ENCODE data around the gene ZBTB37. TPM values are rescaled to one million over a fixed set of nuclear protein-coding genes. Genes with fewer than 3 reads are reported as not detected.
"Not testable (repeated sequence)": the region's sequence is repeated elsewhere in the genome, so short reads cannot be mapped to it uniquely, and the experiment has no call there.

ZBTB37 gene
- polyA plus RNA-seq, 4 donors, result 7.2 to 9.7 (median 8.1) TPM

DNA sequence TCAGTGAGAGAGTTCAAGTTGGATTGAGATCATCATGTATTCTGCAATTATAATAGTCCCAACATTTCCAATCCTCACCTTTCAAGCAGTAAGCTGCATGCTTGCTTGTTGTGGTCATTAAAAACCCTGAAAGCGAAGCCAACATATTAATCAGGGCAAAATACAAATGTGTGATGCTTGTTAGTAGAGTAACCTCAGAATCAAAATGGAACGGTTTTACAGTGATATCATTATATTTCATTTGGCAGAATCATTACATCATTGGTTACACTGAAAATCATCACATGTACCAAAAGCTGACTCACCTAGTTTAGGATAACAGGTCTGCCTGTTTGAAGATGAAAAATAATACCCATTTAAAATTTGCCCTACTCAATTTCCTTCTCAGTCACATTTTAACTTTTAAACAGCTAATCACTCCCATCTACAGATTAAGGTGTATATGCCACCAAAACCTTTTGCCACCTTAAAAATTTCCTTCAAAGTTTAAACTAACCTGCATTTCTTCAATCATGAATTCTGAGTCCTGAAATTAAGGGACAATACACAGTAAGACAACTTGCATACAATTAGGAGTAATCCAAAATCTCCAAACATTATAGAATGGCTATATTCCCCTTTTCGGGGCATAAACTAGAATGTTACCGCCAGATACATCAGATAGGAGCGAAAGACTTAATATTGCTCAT is 3.9 kb upstream of the ZBTB37 start:
- DNase-seq (ENCODE audit: low read depth in 4 of 4, low spot score in 3 of 4), result no peak

DNA sequence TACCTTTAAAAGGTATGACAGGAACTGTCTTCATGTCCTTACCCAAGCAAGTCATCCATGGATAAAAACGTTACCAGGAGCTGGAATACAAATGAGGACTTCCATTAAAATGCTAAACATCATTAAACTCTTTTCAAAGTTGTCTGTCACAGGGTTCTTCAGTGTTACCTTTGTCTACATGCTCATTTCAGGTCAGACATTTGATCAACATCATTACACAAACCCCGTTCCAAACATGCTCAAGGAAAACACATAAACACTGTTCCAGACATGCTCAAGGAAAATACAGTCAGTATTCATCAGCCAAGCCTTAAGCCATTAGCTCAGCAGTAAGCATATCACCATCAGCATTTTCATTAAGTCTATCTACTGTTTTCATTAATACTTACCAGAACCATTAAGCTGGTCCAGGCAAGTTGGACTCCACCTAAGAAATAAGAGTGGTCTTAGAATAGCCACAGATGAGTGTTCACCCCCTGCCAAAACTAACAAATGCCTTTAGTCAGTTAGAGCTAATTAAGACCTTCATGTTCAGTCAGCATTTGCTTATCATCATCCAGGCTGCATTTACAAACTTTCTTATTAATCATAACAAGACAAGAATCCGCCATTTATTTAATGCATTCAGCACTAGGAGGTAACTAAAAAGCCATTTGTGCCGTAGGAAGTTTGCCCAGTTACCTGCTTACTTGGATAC is 2.6 kb upstream of the ZBTB37 start:
- DNase-seq (ENCODE audit: low read depth in 4 of 4, low spot score in 3 of 4), result no peak

DNA sequence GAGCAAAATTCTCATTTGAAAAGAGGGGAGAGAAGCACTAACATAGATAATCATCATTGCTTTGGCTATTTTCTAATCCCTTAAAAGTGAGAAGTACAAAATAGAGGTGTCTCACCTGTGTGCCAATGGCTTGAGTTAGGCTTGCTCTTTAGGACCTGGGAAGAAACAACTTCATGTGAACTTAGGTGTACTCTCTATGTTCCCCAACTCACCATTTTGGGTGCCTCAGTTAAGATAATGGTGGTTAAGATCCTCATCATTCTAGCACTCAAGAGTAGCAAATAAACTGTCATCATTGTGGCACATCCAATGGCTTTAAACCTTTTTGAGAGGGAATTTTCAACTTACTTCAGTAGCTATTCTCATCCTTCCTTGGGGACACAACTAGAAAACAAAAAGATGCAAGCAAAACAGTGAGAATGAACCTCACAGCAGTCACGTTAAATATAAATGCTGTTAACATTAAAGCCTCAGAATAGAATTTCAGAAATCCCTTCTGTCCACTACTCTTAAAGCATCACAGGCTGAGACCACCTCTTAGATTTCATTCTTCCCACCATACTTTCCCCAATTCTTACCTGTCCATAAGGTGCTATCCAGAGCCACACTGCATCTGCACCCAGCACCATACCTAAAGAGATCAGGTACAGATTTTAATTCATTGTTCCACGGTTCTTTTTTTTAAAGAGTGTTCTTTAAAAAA is 1.6 kb upstream of the ZBTB37 start:
- DNase-seq (ENCODE audit: low read depth in 4 of 4, low spot score in 3 of 4), result no peak

GRCh38 chr1:173867141-173867752 is 933 bp upstream of the ZBTB37 start:
- DNase-seq (ENCODE audit: low read depth in 4 of 4, low spot score in 3 of 4), result peak in 1 of 4 donors; percentile 20

GRCh38 chr1:173867753-173868265 is 371 bp upstream of the ZBTB37 start, which contains the start of gene GAS5:
GAS5 (minus strand) TSS chr1:173867989.
- peak; percentile 98 to 100 (median 100) for DNase-seq (ENCODE audit: low read depth in 4 of 4, low spot score in 3 of 4)

GRCh38 chr1:173869021-173869359 is 810 bp downstream of the ZBTB37 start:
- DNase-seq (ENCODE audit: low read depth in 4 of 4, low spot score in 3 of 4), result no peak

DNA sequence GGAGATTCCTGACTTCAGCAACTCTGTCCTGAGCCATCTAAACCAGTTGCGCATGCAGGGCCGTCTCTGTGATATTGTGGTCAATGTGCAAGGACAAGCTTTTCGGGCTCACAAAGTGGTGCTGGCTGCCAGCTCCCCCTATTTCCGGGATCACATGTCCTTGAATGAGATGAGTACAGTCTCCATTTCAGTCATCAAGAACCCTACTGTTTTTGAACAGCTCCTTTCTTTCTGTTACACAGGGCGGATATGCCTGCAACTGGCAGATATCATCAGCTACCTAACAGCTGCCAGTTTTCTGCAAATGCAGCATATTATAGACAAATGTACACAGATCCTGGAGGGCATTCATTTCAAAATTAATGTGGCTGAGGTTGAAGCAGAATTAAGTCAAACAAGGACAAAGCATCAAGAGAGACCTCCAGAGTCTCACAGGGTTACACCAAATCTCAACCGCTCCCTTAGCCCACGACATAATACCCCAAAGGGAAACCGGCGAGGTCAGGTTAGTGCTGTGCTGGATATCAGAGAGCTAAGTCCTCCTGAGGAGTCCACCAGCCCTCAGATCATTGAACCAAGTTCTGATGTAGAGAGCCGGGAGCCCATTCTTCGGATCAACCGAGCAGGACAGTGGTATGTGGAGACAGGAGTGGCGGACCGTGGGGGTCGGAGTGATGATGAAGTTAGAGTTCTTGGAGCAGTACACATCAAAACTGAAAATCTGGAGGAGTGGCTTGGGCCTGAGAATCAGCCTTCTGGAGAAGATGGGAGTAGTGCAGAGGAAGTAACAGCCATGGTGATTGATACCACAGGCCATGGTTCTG is 2.3 kb downstream of the ZBTB37 start:
- DNase-seq (ENCODE audit: low read depth in 4 of 4, low spot score in 3 of 4), result no peak

DNA sequence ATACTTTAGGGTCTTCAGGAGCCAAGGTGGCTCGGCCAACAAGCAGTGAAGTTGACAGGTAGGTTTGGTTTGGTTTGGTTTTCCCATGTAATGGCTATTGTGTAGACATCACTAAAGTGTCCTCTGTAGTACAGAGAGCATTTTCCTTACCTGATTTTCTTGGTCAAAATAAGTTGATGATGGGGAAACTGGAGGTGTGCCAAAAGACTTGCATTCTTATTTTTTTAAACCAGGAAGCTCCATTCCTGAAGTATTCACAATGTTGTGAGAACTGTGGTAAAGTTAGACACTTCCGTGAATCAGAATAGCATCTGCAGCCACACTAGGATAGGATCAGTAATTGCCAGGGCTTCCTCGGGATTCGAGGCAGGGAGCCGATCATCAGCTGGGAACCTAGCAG is 2.9 kb downstream of the ZBTB37 start:
- no peak for DNase-seq (ENCODE audit: low read depth in 4 of 4, low spot score in 3 of 4)

DNA sequence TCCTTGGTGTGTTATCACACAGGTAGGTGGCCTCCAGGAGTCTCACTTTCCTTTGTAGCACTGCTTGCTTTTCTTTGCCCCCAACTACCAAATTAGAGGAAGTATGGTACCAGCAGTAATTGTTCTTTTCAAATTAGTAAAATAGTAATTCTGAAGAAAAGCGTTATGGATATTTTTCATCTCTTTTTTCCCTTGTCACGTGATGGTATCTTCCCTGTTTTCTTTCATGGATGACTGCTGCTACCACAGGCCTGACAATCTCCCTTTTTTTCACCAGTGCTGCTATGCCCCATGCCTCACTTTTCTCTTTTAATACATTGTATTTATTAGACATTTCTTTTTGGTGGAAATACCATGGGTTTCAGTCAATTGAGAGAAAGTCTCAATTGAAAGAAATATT is 3.3 kb downstream of the ZBTB37 start:
- DNase-seq (ENCODE audit: low read depth in 4 of 4, low spot score in 3 of 4), result no peak

- DNase-seq (ENCODE audit: low read depth in 4 of 4, low spot score in 3 of 4), result no peak
Measured at GRCh38 chr1:173876732-173877131, 8.6 kb downstream of the ZBTB37 start.

DNA sequence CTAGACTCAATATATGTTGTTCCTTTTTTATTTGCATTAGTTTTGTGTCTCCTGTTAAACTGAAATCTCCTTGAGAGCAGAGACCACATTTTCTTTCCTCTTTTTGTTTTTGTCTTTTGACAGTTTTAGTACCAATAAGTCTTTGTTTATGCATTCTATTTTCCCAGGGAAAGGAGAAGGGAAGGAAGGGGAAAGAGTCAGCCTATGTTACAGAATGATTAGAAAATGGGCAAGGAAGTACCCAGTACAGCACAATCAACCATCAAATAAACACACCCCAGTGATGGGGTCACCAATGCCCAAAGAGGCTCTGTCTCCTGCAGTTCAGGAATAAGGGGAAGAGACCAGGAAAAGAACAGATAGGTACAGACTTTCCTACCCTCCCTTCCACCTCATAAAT is 10.1 kb downstream of the ZBTB37 start:
- DNase-seq (ENCODE audit: low read depth in 4 of 4, low spot score in 3 of 4), result no peak

- not testable (repeated sequence) for DNase-seq (ENCODE audit: low read depth in 4 of 4, low spot score in 3 of 4)
Measured at GRCh38 chr1:173881117-173881516, 12.9 kb downstream of the ZBTB37 start.

DNA sequence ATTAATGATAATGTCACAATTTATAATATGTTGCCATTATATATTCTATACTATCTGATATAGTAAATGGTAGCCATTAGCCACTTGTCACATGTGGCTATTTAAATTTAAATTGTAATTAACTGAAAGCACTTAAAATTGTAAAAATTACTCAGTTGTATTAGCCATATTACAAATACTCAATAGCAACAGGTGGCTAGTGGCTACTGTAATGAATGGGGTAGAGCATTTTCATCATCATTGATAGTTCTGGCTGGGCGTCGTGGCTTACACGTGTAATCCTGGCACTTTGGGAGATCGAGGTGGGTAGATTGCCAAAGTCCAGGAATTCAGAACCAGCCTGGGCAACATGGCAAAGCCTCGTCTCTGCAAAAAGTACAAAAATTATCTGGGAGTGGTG is 16.5 kb downstream of the ZBTB37 start:
- DNase-seq (ENCODE audit: low read depth in 4 of 4, low spot score in 3 of 4), result no peak

DNA sequence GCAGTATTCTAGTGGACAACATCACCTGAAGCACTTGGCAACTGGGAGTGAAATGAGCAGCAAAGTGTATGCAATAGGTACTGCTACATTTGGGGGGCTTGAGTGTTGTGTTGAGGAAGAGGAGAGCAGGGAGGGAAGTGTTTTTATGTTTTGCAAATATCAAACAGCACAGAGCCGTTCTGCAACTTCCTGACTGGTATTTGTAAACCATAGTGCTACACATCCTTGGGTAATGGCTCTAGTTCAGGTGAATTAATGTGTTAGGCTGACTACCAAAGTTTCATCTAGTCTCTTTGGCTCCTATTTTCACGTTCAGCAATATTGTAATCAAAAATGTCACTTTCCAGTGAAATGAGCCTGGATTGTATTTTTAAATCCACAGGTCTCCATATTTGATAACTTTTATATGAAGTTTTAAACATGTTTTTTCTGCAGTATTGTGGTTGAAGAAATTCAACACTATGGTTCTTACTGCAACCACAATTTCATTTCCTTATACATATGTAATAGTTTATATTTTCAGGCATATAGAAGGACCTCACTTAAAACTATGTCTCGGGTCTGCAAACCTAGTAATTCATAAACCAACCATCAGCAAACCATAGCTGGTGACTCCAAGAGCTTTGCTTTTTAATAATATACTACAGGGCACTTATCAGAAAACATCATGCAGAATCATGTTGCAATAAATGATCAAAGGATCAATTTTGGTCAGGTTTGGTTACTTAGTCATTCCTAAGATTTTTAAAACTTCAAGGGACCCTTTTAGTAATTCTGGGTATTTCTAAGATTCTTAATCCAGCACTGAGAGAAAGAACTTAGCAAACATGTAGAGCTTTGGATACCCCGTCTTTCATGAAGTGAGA is 18.8 kb downstream of the ZBTB37 start:
- no peak for DNase-seq (ENCODE audit: low read depth in 4 of 4, low spot score in 3 of 4)

DNA sequence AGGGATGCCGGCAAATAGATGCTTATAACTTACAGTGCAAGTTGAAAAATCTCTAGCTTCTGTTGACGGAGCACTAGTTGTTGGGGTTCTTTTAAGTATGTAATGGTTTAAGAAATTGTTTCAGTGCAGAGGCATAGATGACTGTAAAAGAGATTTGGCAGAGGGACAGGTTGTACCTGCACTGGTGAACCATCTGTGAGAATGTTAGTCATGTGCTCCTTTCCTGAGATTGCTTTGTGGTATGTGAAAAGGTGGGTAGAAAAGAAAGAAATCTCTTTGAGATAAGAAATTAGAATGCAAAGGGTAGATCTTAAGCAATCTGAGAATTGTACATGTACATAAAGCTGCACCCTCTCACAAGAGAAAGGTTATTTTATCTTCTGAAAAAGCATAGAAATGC is 19.4 kb downstream of the ZBTB37 start:
- no peak for DNase-seq (ENCODE audit: low read depth in 4 of 4, low spot score in 3 of 4)

DNA sequence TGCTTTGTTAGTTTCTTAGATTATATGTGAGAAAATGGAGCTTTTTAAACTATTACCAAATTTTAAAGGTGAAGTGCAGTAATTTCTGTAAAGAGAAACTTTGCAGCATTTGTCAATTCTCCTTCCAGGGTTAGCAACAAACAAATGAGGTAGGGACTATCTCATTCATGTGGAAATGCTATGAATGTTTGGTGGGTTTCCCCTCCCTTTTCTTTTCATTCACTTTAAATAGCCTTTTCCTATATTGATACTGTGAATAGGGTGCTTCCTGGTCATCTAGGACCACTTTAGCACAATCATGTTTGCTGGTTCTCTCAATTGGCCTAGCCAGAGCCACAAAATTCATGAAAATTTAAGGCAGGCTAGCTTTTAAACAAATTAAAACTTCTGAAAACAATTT is 20.6 kb downstream of the ZBTB37 start:
- DNase-seq (ENCODE audit: low read depth in 4 of 4, low spot score in 3 of 4), result no peak

- no peak for DNase-seq (ENCODE audit: low read depth in 4 of 4, low spot score in 3 of 4)
Measured at GRCh38 chr1:173889885-173890284, 21.7 kb downstream of the ZBTB37 start.

DNA sequence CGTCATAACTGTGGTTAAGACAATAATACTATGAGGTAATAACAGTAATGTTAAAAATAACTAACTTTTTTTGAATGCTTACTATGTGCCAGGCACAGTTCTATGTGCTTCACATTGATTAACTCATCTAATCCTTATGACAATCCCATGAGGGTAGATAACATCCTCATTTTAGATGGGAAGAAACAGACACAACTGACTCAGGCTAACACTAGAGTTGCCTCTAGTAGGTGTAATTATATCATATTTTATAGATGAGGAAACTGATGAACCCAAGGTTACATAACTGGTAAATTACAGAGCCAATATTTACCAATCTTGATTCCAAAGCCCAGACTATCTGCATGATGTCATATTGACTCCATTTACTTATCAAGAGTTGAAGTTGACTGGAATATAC is 25.4 kb downstream of the ZBTB37 start:
- DNase-seq (ENCODE audit: low read depth in 4 of 4, low spot score in 3 of 4), result no peak

DNA sequence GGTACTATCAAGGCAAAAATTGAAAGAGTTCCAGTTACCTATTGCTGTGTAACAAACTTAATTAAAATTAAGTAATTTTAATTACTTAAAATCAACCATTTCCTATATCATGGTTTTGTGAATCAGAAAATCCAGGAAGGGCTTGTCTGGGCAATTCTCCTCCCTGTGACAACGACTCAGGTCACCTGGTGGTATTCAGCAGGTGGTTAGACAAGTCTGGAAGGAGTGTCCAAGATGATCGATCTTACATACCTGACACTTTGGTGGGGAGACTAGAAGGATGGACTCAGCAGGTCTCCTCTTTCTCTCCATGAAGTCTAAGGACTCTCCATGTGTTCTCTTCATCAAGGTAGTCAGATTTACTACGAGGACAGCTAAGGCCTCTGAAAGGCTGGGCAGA is 26.0 kb downstream of the ZBTB37 start:
- DNase-seq (ENCODE audit: low read depth in 4 of 4, low spot score in 3 of 4), result no peak

All from right renal pelvis (tissue), 4 donors.